Measurements from ENCODE around the gene UBA1. TPM values are rescaled to one million over a fixed set of nuclear protein-coding genes. Genes with fewer than 3 reads are reported as not detected.

The UBA1 gene
- total and polyA plus RNA-seq, 7 donors: 72.7 to 126 (median 81.1) TPM

DNA sequence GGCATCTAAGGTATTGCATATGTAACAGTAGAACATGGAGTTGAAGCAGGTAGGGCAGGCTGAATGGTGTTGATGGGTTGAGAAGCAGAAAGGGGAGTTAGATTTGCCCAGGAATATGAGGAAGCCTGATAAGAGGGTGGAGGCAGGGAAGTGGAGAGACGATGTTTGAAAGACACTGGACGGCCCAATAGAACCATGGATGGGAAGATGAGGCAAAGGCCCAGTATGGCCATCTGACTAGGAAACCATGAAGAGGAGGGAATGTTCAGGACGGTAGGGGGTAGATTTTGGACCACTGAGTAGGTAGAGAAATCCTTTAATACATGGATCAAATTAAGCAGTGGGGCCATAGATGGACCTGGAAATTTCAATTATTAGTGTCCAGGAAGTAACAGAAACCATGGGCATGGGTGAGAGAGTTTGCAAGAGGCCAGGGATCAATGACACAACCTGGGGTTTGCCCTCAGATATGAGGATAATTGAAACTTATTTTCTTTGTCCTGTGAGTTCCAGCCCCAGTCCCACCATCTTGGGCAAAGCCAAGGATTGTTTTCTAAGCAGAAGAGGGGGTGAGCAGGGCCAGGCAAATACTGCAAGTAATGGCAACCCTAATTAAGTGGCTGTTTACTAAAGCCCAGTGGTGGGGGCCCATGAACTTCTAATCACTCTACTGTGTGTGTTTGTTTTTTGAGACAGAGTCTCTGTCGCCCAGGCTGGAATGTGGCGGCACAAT lies 36.7 kb downstream of the UBA1 start:
- intact Hi-C loops (cut with DNase I): loop anchor here (5.0 to 10.0 kb wide), 2 partner anchors 86 to 422 kb away; partner anchors contain the start of genes ELK1, NDUFB11 and RBM10
- WGBS, 2 donors: 90 to 91% methylated on average over 5 of the region's 5 CpGs

DNA sequence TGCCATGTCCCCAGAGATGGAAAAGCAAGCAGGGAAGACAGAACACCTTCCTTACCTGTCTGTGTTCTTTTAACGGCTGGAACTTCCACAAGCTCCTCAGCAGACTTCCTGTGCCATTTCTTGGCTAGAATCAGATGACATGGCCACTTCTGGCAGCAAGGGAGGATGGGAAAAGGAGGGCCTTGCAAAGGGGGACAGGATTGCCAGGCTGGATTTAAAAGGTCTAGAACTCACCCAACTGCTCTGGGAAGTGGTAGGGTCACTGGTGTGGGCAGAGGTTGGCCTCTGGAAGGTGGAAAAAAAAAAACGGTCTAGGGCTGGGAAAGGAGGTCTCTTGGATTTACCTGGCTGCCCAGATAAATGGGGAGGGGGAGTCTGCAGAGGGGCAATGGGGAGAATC lies 37.5 kb downstream of the UBA1 start:
- TF ChIP-seq POLR2AphosphoS5 (IDR thresholded peaks at IDR 0.05) (no peak), EP300 (IDR thresholded peaks at IDR 0.05) (no peak), POLR2A (IDR thresholded peaks at IDR 0.05) (no peak), CTCF (IDR thresholded peaks at IDR 0.05) (no peak)
- 79 to 88% methylated on average over 2 of the region's 2 CpGs for WGBS, 2 donors
- DNase-seq: peak; percentile 28
- intact Hi-C loops (cut with DNase I): loop anchor here (5.0 to 10.0 kb wide), 2 partner anchors 86 to 421 kb away; partner anchors contain the start of genes ELK1, NDUFB11 and RBM10
- Histone ChIP-seq H3K9me3 (no peaks in the 10 kb centered on the region), H3K4me3 (no peak overlapping the region), H3K4me1 (peaks cover 0 to 6% (median 2%) of the 10 kb centered on the region in 4 donors), H3K27me3 (no peaks in the 10 kb centered on the region), H3K27ac (no peak overlapping the region), H3K36me3 (peaks cover 7 to 33% (median 9%) of the 10 kb centered on the region in 4 donors)

More for the DNA sequence above, 36.7 kb downstream of the UBA1 start:
- peak; percentile 26 for DNase-seq
- no peak overlapping the region for H3K4me3 ChIP-seq
- peaks cover 7 to 41% (median 14%) of the 10 kb centered on the region in 4 donors for H3K36me3 ChIP-seq
- no peak overlapping the region for H3K27ac ChIP-seq
- H3K9me3 ChIP-seq: no peaks in the 10 kb centered on the region
- TF ChIP-seq POLR2AphosphoS5 (IDR thresholded peaks at IDR 0.05): no peak
- TF ChIP-seq EP300 (IDR thresholded peaks at IDR 0.05): no peak
- TF ChIP-seq POLR2A (IDR thresholded peaks at IDR 0.05): no peak
- no peak for TF ChIP-seq CTCF (IDR thresholded peaks at IDR 0.05)
- no peaks in the 10 kb centered on the region for H3K27me3 ChIP-seq
- peaks cover 0 to 6% (median 2%) of the 10 kb centered on the region in 4 donors for H3K4me1 ChIP-seq

- intact Hi-C loops (cut with DNase I): loop anchor here (2.0 to 10.0 kb wide), 3 partner anchors 13 to 420 kb away; partner anchors contain the start of genes CDK16, ELK1, NDUFB11 and RBM10
- Histone ChIP-seq H3K9me3 (no peaks in the 10 kb centered on the region), H3K36me3 (peaks cover 0 to 21% (median under 1%) of the 10 kb centered on the region in 4 donors), H3K4me3 (peak overlapping the region; percentile 64 to 73 (median 68)), H3K4me1 (peaks cover 0 to 6% (median 2%) of the 10 kb centered on the region in 4 donors), H3K27me3 (no peaks in the 10 kb centered on the region), H3K27ac (peak overlapping the region; percentile 93 to 97 (median 94))
- DNase-seq: no peak
- 58 to 67% methylated on average over 8 of the region's 8 CpGs for WGBS, 2 donors
- TF ChIP-seq POLR2AphosphoS5 (IDR thresholded peaks at IDR 0.05): no peak
- TF ChIP-seq CTCF (IDR thresholded peaks at IDR 0.05): no peak
- no peak for TF ChIP-seq EP300 (IDR thresholded peaks at IDR 0.05)
- no peak for TF ChIP-seq POLR2A (IDR thresholded peaks at IDR 0.05)
Measured at GRCh38 chrX:47232197-47232802, 38.7 kb downstream of the UBA1 start.

DNA sequence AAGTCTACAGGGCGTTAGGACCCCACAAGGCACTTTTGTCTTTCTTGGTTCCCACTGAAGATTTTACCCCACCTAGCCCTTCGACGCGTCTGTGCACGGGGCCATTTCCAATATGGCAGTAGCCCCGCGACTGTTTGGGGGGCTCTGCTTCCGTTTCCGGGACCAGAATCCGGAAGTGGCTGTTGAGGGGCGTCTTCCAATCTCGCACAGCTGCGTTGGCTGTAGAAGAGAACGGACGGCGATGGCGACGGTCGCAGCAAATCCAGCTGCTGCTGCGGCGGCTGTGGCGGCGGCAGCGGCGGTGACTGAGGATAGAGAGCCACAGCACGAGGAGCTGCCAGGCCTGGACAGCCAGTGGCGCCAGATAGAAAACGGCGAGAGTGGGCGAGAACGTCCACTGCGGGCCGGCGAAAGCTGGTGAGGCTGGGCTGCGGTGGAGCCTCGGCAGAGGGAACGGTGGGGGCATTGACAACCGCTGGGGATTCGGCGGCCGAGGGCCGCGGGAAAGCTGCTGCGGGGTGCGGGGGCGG lies 39.2 kb downstream of the UBA1 start, which contains the start of gene USP11:
Gene USP11 (plus strand): TSS at position 207 of the 530 bp plus-strand sequence. CDS start 35 bp downstream, at position 242.
- peak; percentile 81 for DNase-seq
- TF ChIP-seq POLR2A (IDR thresholded peaks at IDR 0.05) (peak; percentile 53 to 58), CTCF (IDR thresholded peaks at IDR 0.05) (no peak), POLR2AphosphoS5 (IDR thresholded peaks at IDR 0.05) (peak; percentile 26 to 89 (median 71))
- peak within 1 kb of the TSS; percentile 93 to 97 (median 94) for H3K27ac ChIP-seq
- peaks cover 0 to 6% (median 2%) of the 10 kb centered on the region in 4 donors for H3K4me1 ChIP-seq
- 1% methylated on average over 46 of the region's 46 CpGs for WGBS, 2 donors
- intact Hi-C loops (cut with DNase I): loop anchor here (2.0 to 10.0 kb wide), 3 partner anchors 14 to 419 kb away; partner anchors contain the start of genes CDK16, ELK1, NDUFB11 and RBM10
- peak within 1 kb of the TSS; percentile 64 to 73 (median 68) for H3K4me3 ChIP-seq
- peaks cover 0 to 16% (median 0%) of the 10 kb centered on the region in 4 donors for H3K36me3 ChIP-seq
- no peaks in the 10 kb centered on the region for H3K27me3 ChIP-seq
- H3K9me3 ChIP-seq: no peaks in the 10 kb centered on the region
